Activated CD8-positive, alpha-beta memory T cell treated with anti-CD3 and anti-CD28 coated beads for 1 hour (primary cell): Measurements from ENCODE around the gene ADM5.

Experiments
- DNase-seq, 2 donors: peaks; one replicate each; pipeline ENCODE4 v3.0.0-alpha.2; 2020; ENCODE audit warnings: low read depth in 1 of 2; ENCODE audit errors: extremely low read depth in 1 of 2

ADM5 gene

DNA sequence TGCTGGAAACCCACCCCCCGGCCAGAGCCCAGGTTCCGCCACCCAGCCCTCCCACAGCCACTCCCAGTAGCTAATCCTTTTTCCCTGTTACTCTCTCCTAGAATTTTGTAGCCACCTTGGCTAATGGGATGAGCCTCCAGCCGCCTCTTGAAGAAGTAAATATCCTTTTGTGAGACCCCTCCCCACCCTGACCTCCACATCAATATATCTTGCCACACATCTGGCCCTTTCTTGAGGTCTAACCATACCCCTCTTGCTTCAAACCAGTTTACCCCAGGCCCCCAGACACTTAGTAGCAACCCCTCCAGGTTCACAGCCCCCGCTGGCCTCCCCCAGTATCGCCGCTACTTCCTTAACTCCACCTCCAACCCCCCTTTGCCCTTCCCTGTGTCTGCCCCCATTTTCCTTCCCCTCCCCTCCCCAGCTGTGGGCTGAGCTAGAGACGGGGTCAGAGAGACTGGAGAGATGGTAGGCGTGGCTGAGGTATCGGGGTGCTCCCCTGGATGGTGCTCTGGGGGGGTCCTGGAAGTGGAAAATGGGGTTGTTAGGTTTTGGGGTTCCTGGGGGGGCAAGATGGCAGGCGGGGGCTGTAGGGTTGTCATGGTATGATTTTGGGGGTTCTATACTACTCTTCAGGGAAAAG lies 9.5 kb upstream of the ADM5 start:
- DNase-seq, result no peak

GRCh38 chr19:49680421-49681351 lies 8.7 kb upstream of the ADM5 start:
- DNase-seq, result peak; percentile 83 to 94

DNA sequence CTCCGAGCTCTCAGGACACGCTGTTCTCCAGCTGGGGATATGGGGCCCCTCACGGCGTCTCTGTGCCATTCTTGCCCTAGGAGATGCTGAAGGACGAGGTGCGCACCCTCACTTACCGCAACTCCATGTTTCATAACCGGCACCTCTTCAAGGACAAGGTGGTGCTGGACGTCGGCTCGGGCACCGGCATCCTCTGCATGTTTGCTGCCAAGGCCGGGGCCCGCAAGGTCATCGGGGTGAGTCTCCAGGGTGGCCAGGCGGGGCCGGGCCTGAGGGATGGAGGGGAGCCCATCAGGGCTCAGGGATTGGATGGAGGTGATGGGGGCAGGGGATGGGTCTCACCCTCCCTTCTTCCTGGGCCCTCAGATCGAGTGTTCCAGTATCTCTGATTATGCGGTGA lies 7.6 kb upstream of the ADM5 start:
- no peak for DNase-seq

DNA sequence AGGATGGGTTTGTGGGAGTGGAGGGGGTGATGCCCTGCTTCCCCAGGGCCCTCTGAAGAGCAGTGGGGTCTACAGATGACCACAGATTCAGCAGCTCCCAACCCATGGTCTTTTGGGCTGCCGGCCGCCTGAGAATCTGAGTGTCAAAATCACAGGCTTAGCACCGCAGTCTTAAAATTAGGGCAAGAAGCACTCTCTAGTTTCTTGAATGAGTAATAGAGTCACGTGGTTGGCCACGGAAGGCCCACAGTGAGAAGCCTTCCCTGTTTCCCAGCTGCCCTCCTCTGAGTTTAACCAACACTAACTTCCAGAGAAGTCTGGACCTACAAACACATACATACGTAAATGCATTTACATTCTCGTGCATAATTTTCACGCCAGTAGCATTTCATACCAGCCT lies 7.1 kb upstream of the ADM5 start:
- DNase-seq, result no peak

- DNase-seq, result no peak
Observed at GRCh38 chr19:49683814-49684250, 5.6 kb upstream of the ADM5 start.

DNA sequence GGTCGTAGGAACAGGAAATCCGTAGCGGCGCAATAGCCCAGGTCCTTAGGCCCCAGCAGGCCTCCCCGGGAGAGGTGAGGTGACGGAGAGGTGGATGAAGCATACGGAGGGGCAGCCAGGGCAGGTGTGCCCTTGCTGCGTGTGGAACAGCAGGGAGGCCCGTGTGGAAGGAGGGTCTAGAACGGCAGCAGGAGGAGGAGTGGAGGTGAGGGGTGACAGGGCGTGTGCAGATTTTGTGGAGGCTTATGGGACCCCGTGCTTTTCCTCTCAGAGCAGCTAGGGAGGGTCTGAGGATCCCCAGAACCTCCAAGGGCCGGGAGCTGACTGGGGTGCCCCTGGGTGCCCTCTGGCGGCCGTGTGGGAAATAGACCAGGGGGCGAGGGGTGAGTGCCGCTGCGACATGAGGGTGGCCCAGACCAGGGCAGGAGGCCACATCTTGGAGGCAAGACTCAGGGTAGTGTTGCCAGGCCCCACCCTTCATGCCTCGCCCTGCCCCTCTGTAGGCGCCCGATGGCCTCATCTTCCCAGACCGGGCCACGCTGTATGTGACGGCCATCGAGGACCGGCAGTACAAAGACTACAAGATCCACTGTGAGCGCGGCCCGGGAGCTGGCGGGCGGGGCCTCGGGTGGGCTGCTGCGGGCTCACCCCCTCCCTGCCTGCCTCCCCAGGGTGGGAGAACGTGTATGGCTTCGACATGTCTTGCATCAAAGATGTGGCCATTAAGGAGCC lies 5.0 kb upstream of the ADM5 start:
- DNase-seq, result no peak

GRCh38 chr19:49684983-49685553 lies 4.3 kb upstream of the ADM5 start:
- DNase-seq, result no peak

- DNase-seq, result no peak
Observed at GRCh38 chr19:49685845-49686332, 3.5 kb upstream of the ADM5 start.

DNA sequence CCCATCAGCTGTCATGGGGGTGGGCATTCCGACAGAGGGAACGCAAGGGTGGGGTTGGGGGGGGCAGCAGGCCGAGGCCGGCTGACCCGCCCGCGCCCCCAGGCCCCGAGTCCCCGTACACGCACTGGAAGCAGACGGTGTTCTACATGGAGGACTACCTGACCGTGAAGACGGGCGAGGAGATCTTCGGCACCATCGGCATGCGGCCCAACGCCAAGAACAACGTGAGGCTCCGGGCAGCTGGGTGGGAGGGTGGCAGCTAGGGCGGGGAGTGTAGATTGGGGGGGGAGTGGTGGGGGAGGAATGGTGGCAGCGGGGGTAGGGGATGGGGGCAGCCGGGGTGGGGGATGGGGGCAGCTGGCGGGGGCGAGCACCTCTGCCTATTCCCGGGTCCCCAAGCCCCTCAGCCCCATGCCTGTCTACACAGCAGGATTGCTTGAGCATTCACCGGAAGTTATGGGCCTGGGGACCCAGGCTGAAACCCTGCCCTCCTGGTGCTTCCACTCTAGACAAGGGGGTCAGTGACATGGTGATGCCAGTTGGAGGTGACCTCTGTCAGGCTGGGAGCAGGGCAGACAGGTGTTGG lies 2.8 kb upstream of the ADM5 start:
- no peak for DNase-seq

- no peak for DNase-seq
Observed at GRCh38 chr19:49687150-49687549, 2.2 kb upstream of the ADM5 start.

GRCh38 chr19:49687566-49688316 lies 1.7 kb upstream of the ADM5 start:
- DNase-seq, result no peak

GRCh38 chr19:49688531-49689132 lies 762 bp upstream of the ADM5 start:
- DNase-seq, result no peak

DNA sequence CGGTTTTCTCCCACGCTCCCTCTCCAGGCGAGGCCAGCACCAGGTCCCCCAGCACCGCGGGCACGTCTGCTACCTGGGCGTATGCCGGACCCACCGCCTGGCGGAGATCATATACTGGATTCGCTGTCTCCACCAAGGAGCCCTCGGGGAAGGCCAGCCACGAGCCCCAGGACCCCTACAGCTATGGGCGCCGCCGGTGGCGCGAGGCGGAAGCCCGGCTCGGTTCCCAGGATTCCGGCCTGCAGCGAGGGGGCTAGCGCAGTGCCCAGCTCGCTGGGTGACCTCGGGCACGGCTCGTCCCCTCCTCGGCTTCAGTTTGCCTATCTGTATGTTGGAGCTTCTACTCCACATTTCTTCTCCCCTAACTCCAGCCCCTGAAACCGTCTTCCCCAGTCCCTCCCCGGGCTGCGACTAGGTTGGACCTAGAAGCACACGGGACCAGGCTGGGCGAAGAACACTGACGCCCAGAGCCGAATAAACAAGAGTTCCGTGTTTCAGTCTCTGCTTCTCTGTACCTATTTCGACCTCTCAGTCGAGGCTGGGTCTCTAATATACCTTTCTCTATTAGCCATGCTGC lies 773 bp downstream of the ADM5 start:
- DNase-seq, result no peak

- DNase-seq, result peak in 1 of 2 donors; percentile 22
Observed at GRCh38 chr19:49690656-49691242, 1.4 kb downstream of the ADM5 start, which contains the start of gene CPT1C. Gene CPT1C, plus strand, starts transcription at chr19:49691116. Its CDS starts 1,137 bp downstream, at chr19:49692253.

- DNase-seq, result no peak
Observed at GRCh38 chr19:49691243-49692146, 2.1 kb downstream of the ADM5 start.

GRCh38 chr19:49692147-49692506 lies 2.7 kb downstream of the ADM5 start:
- no peak for DNase-seq

GRCh38 chr19:49696115-49696514 lies 6.7 kb downstream of the ADM5 start:
- no peak for DNase-seq

DNA sequence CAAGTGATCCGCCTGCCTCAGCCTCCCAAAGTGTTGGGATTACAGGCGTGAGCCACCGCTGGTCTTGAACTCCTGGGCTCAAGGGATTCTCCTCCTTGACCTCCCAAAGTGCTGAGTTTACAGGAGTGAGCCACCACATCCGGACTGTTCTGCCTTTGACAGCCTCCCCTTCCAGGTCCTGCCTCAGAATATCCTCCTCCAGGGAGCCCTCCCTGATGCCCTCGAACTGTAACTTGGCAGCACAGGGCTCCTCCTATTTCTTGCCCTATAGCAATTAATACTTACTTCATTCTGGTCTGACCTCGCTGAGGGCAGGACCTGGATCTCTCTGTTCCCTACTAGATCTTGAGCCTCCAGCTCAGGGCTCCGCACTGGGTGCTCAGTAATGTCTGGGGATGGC lies 7.5 kb downstream of the ADM5 start:
- no peak for DNase-seq
